ENCODE data around the gene BOLA2B.
"Not testable (repeated sequence)": the region's sequence is repeated elsewhere in the genome, so short reads cannot be mapped to it uniquely, and the experiment has no call there.

Gene BOLA2B

GRCh38 chr16:30184096-30184890, 9.2 kb downstream of the BOLA2B start:
- DNase-seq, result peak; percentile 37 to 86 (median 75)

- DNase-seq, result peak; percentile 75 to 83 (median 81)
Observed at GRCh38 chr16:30183233-30184095, 10.0 kb downstream of the BOLA2B start, which contains the start of gene CORO1A. Gene CORO1A, plus strand, starts transcription at chr16:30183602. Its CDS starts 1,608 bp downstream, at chr16:30185210.

- DNase-seq, result no peak
Observed at GRCh38 chr16:30180741-30181140, 12.7 kb downstream of the BOLA2B start.

GRCh38 chr16:30179931-30180330, 13.5 kb downstream of the BOLA2B start:
- DNase-seq, result no peak

GRCh38 chr16:30179195-30179594, 14.3 kb downstream of the BOLA2B start:
- DNase-seq, result no peak

GRCh38 chr16:30176876-30177275, 16.6 kb downstream of the BOLA2B start:
- DNase-seq, result not testable (repeated sequence)

- DNase-seq, result no peak
Observed at GRCh38 chr16:30173054-30173453, 20.4 kb downstream of the BOLA2B start.

GRCh38 chr16:30170145-30170544, 23.3 kb downstream of the BOLA2B start:
- DNase-seq, result not testable (repeated sequence)

- DNase-seq, result not testable (repeated sequence)
Observed at GRCh38 chr16:30169416-30169815, 24.1 kb downstream of the BOLA2B start.

GRCh38 chr16:30168746-30169145, 24.7 kb downstream of the BOLA2B start:
- DNase-seq, result not testable (repeated sequence)

- no peak for DNase-seq
Observed at GRCh38 chr16:30166202-30166902, 27.1 kb downstream of the BOLA2B start.

GRCh38 chr16:30163538-30163937, 29.9 kb downstream of the BOLA2B start:
- DNase-seq, result no peak

GRCh38 chr16:30157214-30157613, 36.3 kb downstream of the BOLA2B start:
- DNase-seq, result no peak

- DNase-seq, result no peak
Observed at GRCh38 chr16:30155188-30155587, 38.3 kb downstream of the BOLA2B start.

- DNase-seq, result no peak
Observed at GRCh38 chr16:30152517-30152916, 40.9 kb downstream of the BOLA2B start.

- no peak for DNase-seq
Observed at GRCh38 chr16:30151091-30151490, 42.4 kb downstream of the BOLA2B start.

GRCh38 chr16:30149250-30149930, 44.1 kb downstream of the BOLA2B start:
- peak in 1 of 3 experiments; percentile 4 for DNase-seq

- no peak for DNase-seq
Observed at GRCh38 chr16:30147843-30148510, 45.5 kb downstream of the BOLA2B start.

- no peak for DNase-seq
Observed at GRCh38 chr16:30145657-30146056, 47.8 kb downstream of the BOLA2B start.

- DNase-seq, result no peak
Observed at GRCh38 chr16:30144917-30145316, 48.5 kb downstream of the BOLA2B start.

- DNase-seq, result no peak
Observed at GRCh38 chr16:30144017-30144416, 49.4 kb downstream of the BOLA2B start.

GRCh38 chr16:30143347-30143702, 50.1 kb downstream of the BOLA2B start:
- no peak for DNase-seq

Data from NCI-H1417 (cell line).